Measurements from ENCODE around the gene SNAP29. TPM values are rescaled to one million over a fixed set of nuclear protein-coding genes. Genes with fewer than 3 reads are reported as not detected.

The SNAP29 gene
- total and polyA plus RNA-seq, 4 donors: 10.5 to 26.2 (median 16.3) TPM

DNA sequence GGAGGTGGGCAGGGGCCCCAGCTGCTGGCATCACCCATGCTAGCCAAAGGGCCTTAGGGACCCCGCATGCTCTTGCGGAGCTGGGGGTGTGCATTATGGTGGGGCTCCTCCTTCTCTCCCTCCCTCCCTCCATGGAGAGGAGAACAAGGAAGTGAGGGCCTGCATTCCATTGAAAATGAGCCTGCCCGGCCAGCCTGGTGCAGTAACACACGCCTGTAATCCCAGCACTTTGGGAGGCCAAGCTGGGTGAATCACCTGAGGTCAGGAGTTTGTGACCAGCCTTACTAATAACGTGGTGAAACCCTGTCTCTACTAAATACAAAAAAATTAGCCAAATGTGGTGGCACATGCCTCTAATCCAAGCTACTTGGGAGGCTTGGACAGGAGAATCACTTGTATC lies 22.4 kb downstream of the SNAP29 start:
- H3K4me1 ChIP-seq (ENCODE audit: control insufficient read depth in 4 of 4, insufficient read depth in 4 of 4, low read length in 3 of 4): peaks cover 8 to 25% (median 19%) of the 10 kb centered on the region in 4 donors
- peak overlapping the region in 1 of 2 donors; percentile 65 for H3K27ac ChIP-seq (ENCODE audit: low read depth in 1 of 2, low read length in 2 of 2)
- no peak for TF ChIP-seq HNF4G (IDR thresholded peaks at IDR 0.05)
- TF ChIP-seq SP1 (IDR thresholded peaks at IDR 0.05): no peak
- TF ChIP-seq TAF1 (conservative IDR thresholded peaks at IDR 0.05): no peak
- TF ChIP-seq, protein P1, sequence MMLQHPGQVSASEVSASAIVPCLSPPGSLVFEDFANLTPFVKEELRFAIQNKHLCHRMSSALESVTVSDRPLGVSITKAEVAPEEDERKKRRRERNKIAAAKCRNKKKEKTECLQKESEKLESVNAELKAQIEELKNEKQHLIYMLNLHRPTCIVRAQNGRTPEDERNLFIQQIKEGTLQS (IDR thresholded peaks at IDR 0.05): no peak
- TF ChIP-seq GABPA (IDR thresholded peaks at IDR 0.05 in 1 of 2, conservative IDR thresholded peaks at IDR 0.05 in 1 of 2): no peak
- H3K36me3 ChIP-seq (ENCODE audit: control insufficient read depth in 4 of 4, insufficient read depth in 3 of 4, low read depth in 1 of 4, low read length in 3 of 4): peaks cover 0 to 20% (median 17%) of the 10 kb centered on the region in 4 donors
- DNase-seq (ENCODE audit: low spot score): no peak
- WGBS: 79% methylated on average over 5 of the region's 5 CpGs
- H3K4me3 ChIP-seq (ENCODE audit: low read depth in 1 of 3, low read length in 3 of 3): no peak overlapping the region
- no peaks in the 10 kb centered on the region for H3K27me3 ChIP-seq (ENCODE audit: control insufficient read depth in 4 of 4, insufficient read depth in 4 of 4, low read length in 3 of 4)
- no peak overlapping the region for H3K9ac ChIP-seq (ENCODE audit: low read depth in 1 of 2, low read length in 2 of 2)
- H3K9me3 ChIP-seq (ENCODE audit: control insufficient read depth in 4 of 4, low read length in 3 of 4): no peaks in the 10 kb centered on the region

DNA sequence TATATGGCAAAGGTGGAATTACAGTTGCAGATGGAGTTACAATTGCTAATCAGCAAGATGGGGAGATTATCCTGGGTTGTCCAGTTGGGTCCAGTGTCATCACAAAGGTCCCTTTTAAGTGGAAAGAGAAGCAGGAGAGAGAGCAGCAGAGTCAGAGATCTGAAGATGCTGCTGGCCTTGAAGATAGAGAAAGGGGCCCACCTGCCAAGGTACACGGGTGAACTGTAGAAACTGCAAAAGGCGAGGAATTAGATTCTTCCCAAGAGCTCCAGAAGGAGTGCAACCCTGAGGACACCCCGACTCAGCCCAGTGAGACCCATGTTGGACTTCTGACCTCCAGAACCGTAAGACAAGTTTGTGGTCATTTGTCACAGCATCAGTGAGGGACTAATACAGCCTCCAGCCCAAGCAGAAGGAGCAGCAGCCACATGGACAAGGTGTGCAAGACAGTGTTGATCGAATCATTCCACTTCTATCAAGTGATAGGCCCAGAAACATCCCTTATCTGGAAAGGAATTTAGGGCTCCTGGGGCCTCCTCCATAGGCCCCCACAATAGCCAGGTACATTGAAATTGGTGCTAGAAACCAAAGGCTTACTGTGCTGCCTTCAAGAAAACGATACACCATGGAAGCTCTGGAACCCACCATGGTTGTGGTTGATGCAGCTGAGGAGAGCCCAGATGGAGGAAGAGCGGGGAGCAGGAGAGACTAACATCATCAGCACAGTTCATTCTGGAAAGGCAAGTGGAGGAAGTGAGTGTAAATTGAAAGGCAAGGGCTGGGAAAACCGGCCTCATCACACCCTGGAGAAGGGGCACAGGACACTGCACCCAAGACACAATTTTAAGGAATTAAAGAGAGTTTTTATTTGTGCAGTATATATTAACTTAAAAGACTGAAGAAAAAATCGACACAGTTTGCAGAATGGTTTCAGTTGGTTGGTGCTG lies 23.3 kb downstream of the SNAP29 start:
- 92% methylated on average over 9 of the region's 9 CpGs for WGBS

More for the DNA sequence above, 23.3 kb downstream of the SNAP29 start:
- Histone ChIP-seq H3K4me1 (ENCODE audit: control insufficient read depth in 4 of 4, insufficient read depth in 4 of 4, low read length in 3 of 4) (peaks cover 8 to 25% (median 19%) of the 10 kb centered on the region in 4 donors), H3K27ac (ENCODE audit: low read depth in 1 of 2, low read length in 2 of 2) (no peak overlapping the region), H3K4me3 (ENCODE audit: low read depth in 1 of 3, low read length in 3 of 3) (no peak overlapping the region), H3K9ac (ENCODE audit: low read depth in 1 of 2, low read length in 2 of 2) (no peak overlapping the region), H3K9me3 (ENCODE audit: control insufficient read depth in 4 of 4, low read length in 3 of 4) (no peaks in the 10 kb centered on the region), H3K36me3 (ENCODE audit: control insufficient read depth in 4 of 4, insufficient read depth in 3 of 4, low read depth in 1 of 4, low read length in 3 of 4) (peaks cover 0 to 20% (median 16%) of the 10 kb centered on the region in 4 donors), H3K27me3 (ENCODE audit: control insufficient read depth in 4 of 4, insufficient read depth in 4 of 4, low read length in 3 of 4) (no peaks in the 10 kb centered on the region)
- DNase-seq (ENCODE audit: low spot score): no peak
- TF ChIP-seq, protein P2, sequence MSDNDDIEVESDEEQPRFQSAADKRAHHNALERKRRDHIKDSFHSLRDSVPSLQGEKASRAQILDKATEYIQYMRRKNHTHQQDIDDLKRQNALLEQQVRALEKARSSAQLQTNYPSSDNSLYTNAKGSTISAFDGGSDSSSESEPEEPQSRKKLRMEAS (IDR thresholded peaks at IDR 0.05): no peak
- TF ChIP-seq, protein P3, sequence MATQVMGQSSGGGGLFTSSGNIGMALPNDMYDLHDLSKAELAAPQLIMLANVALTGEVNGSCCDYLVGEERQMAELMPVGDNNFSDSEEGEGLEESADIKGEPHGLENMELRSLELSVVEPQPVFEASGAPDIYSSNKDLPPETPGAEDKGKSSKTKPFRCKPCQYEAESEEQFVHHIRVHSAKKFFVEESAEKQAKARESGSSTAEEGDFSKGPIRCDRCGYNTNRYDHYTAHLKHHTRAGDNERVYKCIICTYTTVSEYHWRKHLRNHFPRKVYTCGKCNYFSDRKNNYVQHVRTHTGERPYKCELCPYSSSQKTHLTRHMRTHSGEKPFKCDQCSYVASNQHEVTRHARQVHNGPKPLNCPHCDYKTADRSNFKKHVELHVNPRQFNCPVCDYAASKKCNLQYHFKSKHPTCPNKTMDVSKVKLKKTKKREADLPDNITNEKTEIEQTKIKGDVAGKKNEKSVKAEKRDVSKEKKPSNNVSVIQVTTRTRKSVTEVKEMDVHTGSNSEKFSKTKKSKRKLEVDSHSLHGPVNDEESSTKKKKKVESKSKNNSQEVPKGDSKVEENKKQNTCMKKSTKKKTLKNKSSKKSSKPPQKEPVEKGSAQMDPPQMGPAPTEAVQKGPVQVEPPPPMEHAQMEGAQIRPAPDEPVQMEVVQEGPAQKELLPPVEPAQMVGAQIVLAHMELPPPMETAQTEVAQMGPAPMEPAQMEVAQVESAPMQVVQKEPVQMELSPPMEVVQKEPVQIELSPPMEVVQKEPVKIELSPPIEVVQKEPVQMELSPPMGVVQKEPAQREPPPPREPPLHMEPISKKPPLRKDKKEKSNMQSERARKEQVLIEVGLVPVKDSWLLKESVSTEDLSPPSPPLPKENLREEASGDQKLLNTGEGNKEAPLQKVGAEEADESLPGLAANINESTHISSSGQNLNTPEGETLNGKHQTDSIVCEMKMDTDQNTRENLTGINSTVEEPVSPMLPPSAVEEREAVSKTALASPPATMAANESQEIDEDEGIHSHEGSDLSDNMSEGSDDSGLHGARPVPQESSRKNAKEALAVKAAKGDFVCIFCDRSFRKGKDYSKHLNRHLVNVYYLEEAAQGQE (IDR thresholded peaks at IDR 0.05): no peak
- no peak for TF ChIP-seq JUND (IDR thresholded peaks at IDR 0.05)
- no peak for TF ChIP-seq HNF4G (IDR thresholded peaks at IDR 0.05)
- no peak for TF ChIP-seq SP1 (IDR thresholded peaks at IDR 0.05)
- TF ChIP-seq RXRA (IDR thresholded peaks at IDR 0.05): no peak
- TF ChIP-seq GABPA (IDR thresholded peaks at IDR 0.05 in 1 of 2, conservative IDR thresholded peaks at IDR 0.05 in 1 of 2): no peak
- TF ChIP-seq, protein P1 (IDR thresholded peaks at IDR 0.05): no peak
- no peak for TF ChIP-seq FOXA1 (IDR thresholded peaks at IDR 0.05)
- no peak for TF ChIP-seq NR2F2 (IDR thresholded peaks at IDR 0.05)
- no peak for TF ChIP-seq HNF4A (conservative IDR thresholded peaks at IDR 0.05)
- no peak for TF ChIP-seq TAF1 (conservative IDR thresholded peaks at IDR 0.05)
- no peak for TF ChIP-seq FOXA2 (IDR thresholded peaks at IDR 0.05)
- TF ChIP-seq YY1 (IDR thresholded peaks at IDR 0.05): no peak
- TF ChIP-seq, protein P4, sequence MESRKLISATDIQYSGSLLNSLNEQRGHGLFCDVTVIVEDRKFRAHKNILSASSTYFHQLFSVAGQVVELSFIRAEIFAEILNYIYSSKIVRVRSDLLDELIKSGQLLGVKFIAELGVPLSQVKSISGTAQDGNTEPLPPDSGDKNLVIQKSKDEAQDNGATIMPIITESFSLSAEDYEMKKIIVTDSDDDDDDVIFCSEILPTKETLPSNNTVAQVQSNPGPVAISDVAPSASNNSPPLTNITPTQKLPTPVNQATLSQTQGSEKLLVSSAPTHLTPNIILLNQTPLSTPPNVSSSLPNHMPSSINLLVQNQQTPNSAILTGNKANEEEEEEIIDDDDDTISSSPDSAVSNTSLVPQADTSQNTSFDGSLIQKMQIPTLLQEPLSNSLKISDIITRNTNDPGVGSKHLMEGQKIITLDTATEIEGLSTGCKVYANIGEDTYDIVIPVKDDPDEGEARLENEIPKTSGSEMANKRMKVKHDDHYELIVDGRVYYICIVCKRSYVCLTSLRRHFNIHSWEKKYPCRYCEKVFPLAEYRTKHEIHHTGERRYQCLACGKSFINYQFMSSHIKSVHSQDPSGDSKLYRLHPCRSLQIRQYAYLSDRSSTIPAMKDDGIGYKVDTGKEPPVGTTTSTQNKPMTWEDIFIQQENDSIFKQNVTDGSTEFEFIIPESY (IDR thresholded peaks at IDR 0.05): no peak
- TF ChIP-seq, protein P5, sequence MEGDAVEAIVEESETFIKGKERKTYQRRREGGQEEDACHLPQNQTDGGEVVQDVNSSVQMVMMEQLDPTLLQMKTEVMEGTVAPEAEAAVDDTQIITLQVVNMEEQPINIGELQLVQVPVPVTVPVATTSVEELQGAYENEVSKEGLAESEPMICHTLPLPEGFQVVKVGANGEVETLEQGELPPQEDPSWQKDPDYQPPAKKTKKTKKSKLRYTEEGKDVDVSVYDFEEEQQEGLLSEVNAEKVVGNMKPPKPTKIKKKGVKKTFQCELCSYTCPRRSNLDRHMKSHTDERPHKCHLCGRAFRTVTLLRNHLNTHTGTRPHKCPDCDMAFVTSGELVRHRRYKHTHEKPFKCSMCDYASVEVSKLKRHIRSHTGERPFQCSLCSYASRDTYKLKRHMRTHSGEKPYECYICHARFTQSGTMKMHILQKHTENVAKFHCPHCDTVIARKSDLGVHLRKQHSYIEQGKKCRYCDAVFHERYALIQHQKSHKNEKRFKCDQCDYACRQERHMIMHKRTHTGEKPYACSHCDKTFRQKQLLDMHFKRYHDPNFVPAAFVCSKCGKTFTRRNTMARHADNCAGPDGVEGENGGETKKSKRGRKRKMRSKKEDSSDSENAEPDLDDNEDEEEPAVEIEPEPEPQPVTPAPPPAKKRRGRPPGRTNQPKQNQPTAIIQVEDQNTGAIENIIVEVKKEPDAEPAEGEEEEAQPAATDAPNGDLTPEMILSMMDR (IDR thresholded peaks at IDR 0.05; ENCODE audit: low read depth, low read length, missing input control): no peak
- TF ChIP-seq RAD21 (IDR thresholded peaks at IDR 0.05): no peak
- no peak for TF ChIP-seq EGR1 (IDR thresholded peaks at IDR 0.05; ENCODE audit: low read depth in 2 of 2)

Data from liver (tissue), 9 donors.